GM06990 (cell line): Measurements from ENCODE around the gene AXIN1.

Experiments
- DNase-seq: peaks from one replicate; pipeline ENCODE4 v3.0.0-alpha.2; 2011; ENCODE audit not compliant: insufficient read length; ENCODE audit errors: extremely low read depth
- H3K27me3 ChIP-seq: replicated peaks from 2 replicates; pipeline ENCODE4 v1.6.0; 2011; ENCODE audit warnings: low read length; ENCODE audit not compliant: control insufficient read depth, insufficient read depth
- H3K36me3 ChIP-seq: 2 replicates; pipeline ENCODE4 v1.5.1; 2011; ENCODE audit warnings: low read length; ENCODE audit not compliant: control insufficient read depth, insufficient read depth
- H3K4me3 ChIP-seq: replicated peaks from 2 replicates; pipeline ENCODE4 v1.5.1; 2011; ENCODE audit warnings: low read depth, mild to moderate bottlenecking, control low read depth, low read length
- CTCF ChIP-seq: IDR thresholded peaks from 2 replicates; pipeline ENCODE4 v1.5.1; 2011; ENCODE audit warnings: low read length, control low read depth, mild to moderate bottlenecking, inconsistent platforms; ENCODE audit not compliant: insufficient read depth, poor library complexity, severe bottlenecking

Gene AXIN1

GRCh38 chr16:290681-291405 lies 61.7 kb downstream of the AXIN1 start:
- TF ChIP-seq CTCF, result no peak
- Histone ChIP-seq H3K27me3 (no peaks in the 10 kb centered on the region), H3K4me3 (no peak overlapping the region), H3K36me3 (peaks cover 15% of the 10 kb centered on the region)
- DNase-seq, result no peak

GRCh38 chr16:290015-290680 lies 62.4 kb downstream of the AXIN1 start:
- no peak for TF ChIP-seq CTCF
- Histone ChIP-seq H3K27me3 (no peaks in the 10 kb centered on the region), H3K4me3 (no peak overlapping the region), H3K36me3 (peaks cover 15% of the 10 kb centered on the region)
- no peak for DNase-seq

- Histone ChIP-seq H3K27me3 (no peaks in the 10 kb centered on the region), H3K36me3 (peaks cover 15% of the 10 kb centered on the region), H3K4me3 (no peak overlapping the region)
- no peak for TF ChIP-seq CTCF
- DNase-seq, result no peak
These were observed 63.0 kb downstream of the AXIN1 start for GRCh38 chr16:289395-289997.

- TF ChIP-seq CTCF, result no peak
- DNase-seq, result no peak
- Histone ChIP-seq H3K36me3 (peaks cover 15% of the 10 kb centered on the region), H3K4me3 (no peak overlapping the region), H3K27me3 (no peaks in the 10 kb centered on the region)
These were observed 64.3 kb downstream of the AXIN1 start for GRCh38 chr16:287981-288920.

GRCh38 chr16:287298-287811 lies 65.2 kb downstream of the AXIN1 start:
- no peak for TF ChIP-seq CTCF
- Histone ChIP-seq H3K36me3 (peaks cover 10% of the 10 kb centered on the region), H3K4me3 (no peak overlapping the region), H3K27me3 (no peaks in the 10 kb centered on the region)
- no peak for DNase-seq
